Trophoblast cell (in vitro differentiated cells and primary cell): Measurements from ENCODE around the gene ADIPOR2.
A peak's percentile ranks its signal among the peaks of the same experiment; 100 is the strongest.

Source experiments
- DNase-seq, 2 donors: peaks; one replicate each; pipeline ENCODE4 v3.0.0-alpha.2; 2016
- H2AFZ ChIP-seq: 2 replicates; pipeline ENCODE4 v1.6.1; 2013; ENCODE audit warnings: low read length, moderate library complexity, mild to moderate bottlenecking; ENCODE audit not compliant: insufficient read depth, poor library complexity
- H2AK5ac ChIP-seq: 2 replicates; pipeline ENCODE4 v1.6.1; 2013; ENCODE audit warnings: mild to moderate bottlenecking, low read length
- H2BK120ac ChIP-seq: 2 replicates; pipeline ENCODE4 v1.6.1; 2013; ENCODE audit warnings: low read length, mild to moderate bottlenecking, moderate library complexity; ENCODE audit not compliant: insufficient read depth, poor library complexity
- H2BK12ac ChIP-seq: 2 replicates; pipeline ENCODE4 v1.6.1; 2013; ENCODE audit warnings: mild to moderate bottlenecking, low read length, moderate library complexity
- H2BK5ac ChIP-seq: 2 replicates; pipeline ENCODE4 v1.6.1; 2013; ENCODE audit warnings: low read length, low read depth, moderate library complexity, mild to moderate bottlenecking; ENCODE audit not compliant: poor library complexity
- H3K14ac ChIP-seq: 2 replicates; pipeline ENCODE4 v1.6.1; 2013; ENCODE audit warnings: mild to moderate bottlenecking, low read length
- H3K18ac ChIP-seq: 2 replicates; pipeline ENCODE4 v1.6.1; 2013; ENCODE audit warnings: mild to moderate bottlenecking, low read length
- H3K23ac ChIP-seq: 2 replicates; pipeline ENCODE4 v1.6.1; 2013; ENCODE audit warnings: low read length
- H3K27ac ChIP-seq: 2 replicates; pipeline ENCODE4 v1.5.1; 2013; ENCODE audit warnings: low read depth, mild to moderate bottlenecking, inconsistent platforms, low read length, moderate library complexity
- H3K27me3 ChIP-seq: 2 replicates; pipeline ENCODE4 v1.6.1; 2013; ENCODE audit warnings: inconsistent platforms, mild to moderate bottlenecking, low read length, moderate library complexity; ENCODE audit not compliant: insufficient read depth
- H3K36me3 ChIP-seq, 2 experiments: 1 replicate in 1 of 2; 2 replicates in 1 of 2; pipeline ENCODE4 v1.6.1; 2013; ENCODE audit warnings: low read length in 2 of 2, mild to moderate bottlenecking in 2 of 2, moderate library complexity in 1 of 2; ENCODE audit not compliant: insufficient read depth in 2 of 2, control insufficient read depth in 1 of 2
- H3K4ac ChIP-seq: 2 replicates; pipeline ENCODE4 v1.6.1; 2013; ENCODE audit warnings: low read depth, mild to moderate bottlenecking, low read length, moderate library complexity
- H3K4me1 ChIP-seq, 2 experiments: 1 replicate in 1 of 2; 2 replicates in 1 of 2; pipeline ENCODE4 v1.6.1; 2013; ENCODE audit warnings: low read length in 2 of 2, mild to moderate bottlenecking in 2 of 2, moderate library complexity in 1 of 2; ENCODE audit not compliant: insufficient read depth in 2 of 2, control insufficient read depth in 1 of 2
- H3K4me2 ChIP-seq: 2 replicates; pipeline ENCODE4 v1.6.1; 2013; ENCODE audit warnings: inconsistent platforms, mild to moderate bottlenecking, low read length, moderate library complexity
- H3K4me3 ChIP-seq: 2 replicates; pipeline ENCODE4 v1.5.1; 2013; ENCODE audit warnings: mild to moderate bottlenecking, low read depth, low read length, inconsistent platforms
- H3K79me1 ChIP-seq: one replicate; pipeline ENCODE4 v1.6.1; 2013; ENCODE audit warnings: low read length
- H3K79me2 ChIP-seq: 2 replicates; pipeline ENCODE4 v1.6.1; 2013; ENCODE audit warnings: low read length, mild to moderate bottlenecking; ENCODE audit not compliant: control insufficient read depth, insufficient read depth, poor library complexity
- H3K9ac ChIP-seq: 2 replicates; pipeline ENCODE4 v1.6.1; 2013; ENCODE audit warnings: mild to moderate bottlenecking, low read length
- H3K9me3 ChIP-seq: 2 replicates; pipeline ENCODE4 v1.6.1; 2013; ENCODE audit warnings: low read depth, mild to moderate bottlenecking, control low read depth, inconsistent platforms, low read length; ENCODE audit not compliant: insufficient read depth
- H4K12ac ChIP-seq: 2 replicates; pipeline ENCODE4 v1.6.1; 2013; ENCODE audit warnings: low read depth, mild to moderate bottlenecking, low read length, moderate library complexity
- H4K8ac ChIP-seq: 2 replicates; pipeline ENCODE4 v1.6.1; 2013; ENCODE audit warnings: low read depth, mild to moderate bottlenecking, low read length, moderate library complexity
- H4K91ac ChIP-seq: one replicate; pipeline ENCODE4 v1.6.1; 2013; ENCODE audit warnings: low read depth, mild to moderate bottlenecking, low read length, moderate library complexity
- WGBS: extraction: QIAGEN DNeasy Blood & Tissue Kit; methylation state at CpG from one replicate; pipeline ENCODE4 v1.1.7; 2013; ENCODE audit warnings: missing lambda C conversion rate; ENCODE audit not compliant: insufficient read length, insufficient coverage; ENCODE audit errors: extremely low coverage; 5-methylcytosine and 5-hydroxymethylcytosine counted together

ADIPOR2 gene

DNA sequence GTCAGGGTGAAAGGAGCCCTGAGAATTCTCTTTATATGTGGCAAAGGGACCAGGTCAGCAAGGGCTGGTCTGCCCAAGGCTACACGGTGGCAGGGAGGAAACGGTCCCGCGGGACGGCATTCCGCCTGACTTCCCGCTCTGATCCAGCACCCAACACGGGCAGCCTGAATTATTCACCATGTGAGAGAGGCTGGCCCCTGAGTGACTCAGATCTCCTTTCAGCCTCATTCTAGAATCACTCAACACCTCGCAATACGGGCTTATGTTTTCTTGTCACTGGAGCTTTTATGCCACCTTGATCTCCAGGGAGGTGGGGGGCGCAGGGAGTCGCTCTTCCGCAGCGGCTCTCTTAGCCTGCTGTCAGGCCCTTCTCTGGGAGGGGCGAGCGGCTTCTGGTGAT is 138.0 kb downstream of the ADIPOR2 start:
- H4K91ac ChIP-seq: no peak overlapping the region
- H3K23ac ChIP-seq: no peak overlapping the region
- WGBS: no CpG with 5 or more reads among the region's 16 CpGs
- no peaks in the 10 kb centered on the region for H3K79me1 ChIP-seq
- H2BK5ac ChIP-seq: no peak overlapping the region
- H4K8ac ChIP-seq: no peak overlapping the region
- no peak overlapping the region for H3K4ac ChIP-seq
- H3K9me3 ChIP-seq: peaks cover 2% of the 10 kb centered on the region
- H3K4me3 ChIP-seq: no peak overlapping the region
- no peak overlapping the region for H2BK120ac ChIP-seq
- H2AK5ac ChIP-seq: no peak overlapping the region
- no peak overlapping the region for H2AFZ ChIP-seq
- no peak overlapping the region for H3K9ac ChIP-seq
- no peak overlapping the region for H2BK12ac ChIP-seq
- H3K27me3 ChIP-seq: no peaks in the 10 kb centered on the region
- no peak overlapping the region for H3K14ac ChIP-seq
- H4K12ac ChIP-seq: no peak overlapping the region
- DNase-seq: no peak
- no peaks in the 10 kb centered on the region for H3K36me3 ChIP-seq
- H3K27ac ChIP-seq: no peak overlapping the region
- peaks cover 0 to 2% of the 10 kb centered on the region in 2 experiments for H3K4me1 ChIP-seq
- no peaks in the 10 kb centered on the region for H3K79me2 ChIP-seq
- H3K18ac ChIP-seq: no peak overlapping the region
- no peak overlapping the region for H3K4me2 ChIP-seq

DNA sequence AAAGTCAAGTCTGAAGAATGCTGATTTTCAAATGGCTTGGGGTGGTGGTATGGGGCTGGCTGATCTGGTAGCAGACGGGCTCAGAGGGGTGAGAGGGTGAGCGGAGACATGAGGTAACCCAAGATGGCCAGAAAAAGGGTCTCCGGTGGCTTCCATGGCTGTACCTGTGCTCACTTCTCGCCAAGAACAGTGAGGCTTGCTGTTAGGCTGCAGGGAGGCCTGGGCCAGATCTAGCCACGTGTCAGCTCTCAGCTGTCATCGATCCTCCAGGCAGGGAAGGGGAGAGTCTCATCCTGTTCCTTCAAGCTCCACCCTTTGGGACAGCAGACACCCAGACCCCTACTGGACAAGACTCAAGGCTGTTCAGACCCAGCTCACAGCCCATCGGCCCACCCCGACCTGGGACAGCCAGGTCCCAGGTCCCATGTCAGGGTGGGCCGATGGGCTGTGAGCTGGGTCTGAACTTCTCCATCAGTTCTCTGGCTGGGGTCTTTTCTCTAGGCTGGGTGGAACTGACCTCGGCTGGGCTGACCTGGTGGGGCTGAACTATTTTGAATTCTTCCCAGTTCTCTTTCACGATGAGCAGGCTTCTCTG is 138.5 kb downstream of the ADIPOR2 start:
- no peak overlapping the region for H2BK12ac ChIP-seq
- no peak overlapping the region for H4K8ac ChIP-seq
- no peak overlapping the region for H2AFZ ChIP-seq
- H2BK120ac ChIP-seq: no peak overlapping the region
- no peak for DNase-seq
- H3K4me3 ChIP-seq: no peak overlapping the region
- no peak overlapping the region for H2AK5ac ChIP-seq
- WGBS: no CpG with 5 or more reads among the region's 11 CpGs
- H3K36me3 ChIP-seq: no peaks in the 10 kb centered on the region
- no peak overlapping the region for H2BK5ac ChIP-seq
- H3K14ac ChIP-seq: no peak overlapping the region
- H3K79me1 ChIP-seq: no peaks in the 10 kb centered on the region
- H3K18ac ChIP-seq: no peak overlapping the region
- H3K9ac ChIP-seq: no peak overlapping the region
- H3K9me3 ChIP-seq: peaks cover 2% of the 10 kb centered on the region
- H3K4ac ChIP-seq: no peak overlapping the region
- no peak overlapping the region for H3K27ac ChIP-seq
- no peak overlapping the region for H4K91ac ChIP-seq
- H3K27me3 ChIP-seq: no peaks in the 10 kb centered on the region
- peaks cover 0 to 2% of the 10 kb centered on the region in 2 experiments for H3K4me1 ChIP-seq
- no peak overlapping the region for H3K4me2 ChIP-seq
- H3K79me2 ChIP-seq: no peaks in the 10 kb centered on the region
- H4K12ac ChIP-seq: no peak overlapping the region
- H3K23ac ChIP-seq: no peak overlapping the region

DNA sequence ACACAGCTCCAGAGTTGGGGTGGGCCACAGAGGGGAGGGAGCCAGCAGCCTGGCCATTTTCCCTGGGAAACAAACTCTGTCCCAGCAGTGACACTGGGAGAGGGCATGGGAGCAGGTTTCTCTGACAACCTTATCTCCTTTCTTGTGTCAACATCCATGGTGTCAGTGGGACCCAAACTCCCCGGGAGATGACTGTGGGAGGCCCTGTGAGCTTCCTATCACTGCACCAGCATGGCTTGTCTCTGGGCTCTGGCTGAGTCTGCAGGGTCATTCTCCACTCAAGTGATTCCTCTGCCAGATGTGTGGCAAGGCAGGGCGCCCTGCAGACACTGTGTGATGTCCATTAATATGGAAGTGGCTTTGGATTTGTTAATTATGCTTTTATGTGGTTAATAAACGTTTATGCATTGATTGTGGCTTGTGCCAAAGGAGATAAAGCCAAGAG is 139.6 kb downstream of the ADIPOR2 start:
- H3K4me3 ChIP-seq: no peak overlapping the region
- H2BK12ac ChIP-seq: no peak overlapping the region
- no peak overlapping the region for H2BK120ac ChIP-seq
- H3K79me1 ChIP-seq: no peaks in the 10 kb centered on the region
- H4K91ac ChIP-seq: no peak overlapping the region
- H3K36me3 ChIP-seq: no peaks in the 10 kb centered on the region
- H3K79me2 ChIP-seq: no peaks in the 10 kb centered on the region
- no peak overlapping the region for H4K12ac ChIP-seq
- H3K27me3 ChIP-seq: no peaks in the 10 kb centered on the region
- H2BK5ac ChIP-seq: no peak overlapping the region
- no peak overlapping the region for H3K18ac ChIP-seq
- H4K8ac ChIP-seq: no peak overlapping the region
- H3K9ac ChIP-seq: no peak overlapping the region
- no peak overlapping the region for H3K14ac ChIP-seq
- WGBS: no CpG with 5 or more reads among the region's 3 CpGs
- no peak overlapping the region for H3K4me2 ChIP-seq
- no peak overlapping the region for H3K27ac ChIP-seq
- H3K23ac ChIP-seq: no peak overlapping the region
- H2AK5ac ChIP-seq: no peak overlapping the region
- H3K4me1 ChIP-seq: peaks cover 0 to 2% of the 10 kb centered on the region in 2 experiments
- no peak overlapping the region for H2AFZ ChIP-seq
- H3K9me3 ChIP-seq: peaks cover 2% of the 10 kb centered on the region
- H3K4ac ChIP-seq: no peak overlapping the region
- no peak for DNase-seq

DNA sequence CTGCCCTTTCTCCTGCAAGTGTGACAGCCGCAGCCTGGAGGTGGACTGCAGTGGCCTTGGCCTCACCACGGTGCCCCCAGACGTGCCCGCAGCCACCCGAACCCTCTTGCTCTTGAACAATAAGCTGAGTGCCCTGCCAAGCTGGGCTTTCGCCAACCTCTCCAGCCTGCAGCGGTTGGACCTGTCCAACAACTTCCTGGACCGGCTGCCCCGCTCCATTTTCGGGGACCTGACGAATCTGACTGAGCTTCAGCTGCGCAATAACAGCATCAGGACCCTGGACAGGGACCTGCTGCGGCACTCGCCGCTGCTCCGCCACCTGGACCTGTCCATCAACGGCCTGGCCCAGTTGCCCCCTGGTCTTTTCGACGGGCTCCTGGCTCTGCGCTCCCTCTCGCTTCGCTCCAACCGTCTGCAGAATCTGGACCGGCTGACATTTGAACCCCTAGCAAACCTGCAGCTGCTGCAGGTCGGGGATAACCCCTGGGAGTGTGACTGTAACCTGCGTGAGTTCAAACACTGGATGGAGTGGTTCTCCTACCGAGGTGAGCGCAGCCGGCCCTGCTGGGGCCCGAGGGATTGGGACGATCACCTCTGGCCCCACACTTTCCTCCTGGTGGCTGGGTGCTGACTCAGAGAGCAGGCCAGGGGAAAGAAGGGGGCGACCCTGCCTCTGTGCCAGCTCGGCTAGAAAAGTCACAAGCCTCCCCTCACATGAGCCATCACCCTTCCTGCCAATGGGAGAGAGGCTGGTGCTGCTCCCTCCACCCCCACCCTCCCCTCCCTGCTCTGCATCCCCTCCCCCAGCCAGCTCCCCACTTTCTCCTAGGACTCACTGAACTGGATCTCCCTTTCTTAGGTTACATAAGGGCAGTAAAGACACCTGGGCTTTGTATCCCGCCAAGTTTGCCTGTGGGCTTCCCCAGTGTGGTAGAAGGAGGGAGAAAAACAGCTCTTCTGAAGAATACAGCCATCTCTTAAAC is 140.4 kb downstream of the ADIPOR2 start:
- Histone ChIP-seq H3K18ac (no peak overlapping the region), H2AFZ (no peak overlapping the region), H2BK120ac (no peak overlapping the region), H3K27ac (no peak overlapping the region), H3K36me3 (no peaks in the 10 kb centered on the region), H2BK5ac (no peak overlapping the region), H3K27me3 (no peaks in the 10 kb centered on the region), H3K14ac (no peak overlapping the region), H3K4ac (no peak overlapping the region), H3K9ac (no peak overlapping the region), H4K91ac (no peak overlapping the region), H3K79me1 (no peaks in the 10 kb centered on the region), H3K23ac (no peak overlapping the region), H2AK5ac (no peak overlapping the region), H3K9me3 (peaks cover 2% of the 10 kb centered on the region), H3K79me2 (no peaks in the 10 kb centered on the region), H3K4me2 (no peak overlapping the region), H2BK12ac (no peak overlapping the region), H3K4me3 (no peak overlapping the region), H4K8ac (no peak overlapping the region), H4K12ac (no peak overlapping the region), H3K4me1 (peaks cover 0 to 2% of the 10 kb centered on the region in 2 experiments)
- no CpG with 5 or more reads among the region's 34 CpGs for WGBS
- peak; percentile 50 to 75 for DNase-seq
